Heart left ventricle (tissue), 16 donors: ENCODE data around the gene RCOR2. TPM values are rescaled to one million over a fixed set of nuclear protein-coding genes. Genes with fewer than 3 reads are reported as not detected.

ENCODE experiments used
- ATAC-seq, 4 donors: fragments of 200-7000 bp; cut with Tn5 transposase; one replicate each; pipeline ENCODE4 v1.9.1; 2020 to 2022; ENCODE audit warnings: moderate library complexity in 4 of 4, mild to moderate bottlenecking in 3 of 4, moderate number of reproducible peaks in 1 of 4
- DNase-seq, 5 donors: peaks; one replicate each; pipeline ENCODE4 v3.0.0-alpha.2; 2020
- H3K27ac ChIP-seq, 12 donors: fragments of 200-600 bp; sonication (generic) in 4 of 12; one replicate each; pipeline versions ENCODE4 v1.5.0 to v1.8.0; 2016 to 2022; ENCODE audit warnings: mild to moderate bottlenecking in 2 of 12
- H3K27me3 ChIP-seq, 9 donors: fragments of 200-600 bp; sonication (generic) in 2 of 9; one replicate each; pipeline versions ENCODE4 v1.5.1 to v1.8.0; 2016 to 2022; ENCODE audit warnings: mild to moderate bottlenecking in 3 of 9
- H3K36me3 ChIP-seq, 9 donors: fragments of 200-600 bp; sonication (generic) in 2 of 9; one replicate each; pipeline versions ENCODE4 v1.5.0 to v1.8.0; 2018 to 2022; ENCODE audit warnings: mild to moderate bottlenecking in 2 of 9
- H3K4me1 ChIP-seq, 12 donors: fragments of 200-600 bp; sonication (generic) in 4 of 12; one replicate each; pipeline versions ENCODE4 v1.5.0 to v1.8.0; 2016 to 2022; ENCODE audit warnings: mild to moderate bottlenecking in 3 of 12
- H3K4me3 ChIP-seq, 12 donors: fragments of 200-600 bp; sonication (generic) in 4 of 12; one replicate each; pipeline versions ENCODE4 v1.5.0 to v1.8.0; 2017 to 2022; ENCODE audit warnings: mild to moderate bottlenecking in 9 of 12, moderate library complexity in 4 of 12
- H3K9me3 ChIP-seq, 12 donors: fragments of 200-600 bp; sonication (generic) in 4 of 12; one replicate each; pipeline versions ENCODE4 v1.5.0 to v1.8.0; 2016 to 2022; ENCODE audit warnings: mild to moderate bottlenecking in 1 of 12
- CTCF ChIP-seq, 12 donors: fragments of 200-600 bp; sonication (generic) in 4 of 12; IDR thresholded peaks; one replicate each; pipeline versions ENCODE4 v1.5.0 to v1.8.0; 2018 to 2022; ENCODE audit warnings: antibody characterized with exemption in 12 of 12, mild to moderate bottlenecking in 5 of 12
- POLR2A ChIP-seq, 2 donors: fragments of 450-650 bp; IDR thresholded peaks; one replicate each; pipeline ENCODE4 v1.6.1; 2017; ENCODE audit warnings: antibody characterized with exemption in 2 of 2, mild to moderate bottlenecking in 2 of 2, moderate library complexity in 2 of 2
- WGBS, 4 donors: extraction: QIAGEN DNeasy Blood & Tissue Kit in 2 of 4; methylation state at CpG; one replicate each; pipeline versions ENCODE4 v1.1.5 to v1.1.7; 2013 to 2018; 5-methylcytosine and 5-hydroxymethylcytosine counted together
- intact Hi-C, 10 donors: fragments of 100-400 bp; cut with DNase I; formaldehyde crosslinking; loops; one replicate each; pipeline versions ENCODE4 v1.11.1 to v1.14.2; 2022
- polyA plus RNA-seq, 2 donors: library from polyadenylated mRNA; stranded (reverse); fragments of 200-250 nt; gene quantifications; one replicate each; pipeline ENCODE4 v1.2.3, GENCODE V29; 2013
- total RNA-seq, 9 donors: library from RNA; depleted of rRNA in 2 of 9; stranded (reverse); fragments of >200 nt in 2 of 9; fragmentation: NEBNext Ultra II Directional in 3 of 9; extraction: Animal tissue kit (Norgen Biotek cat#: 25700) in 3 of 9; gene quantifications; one replicate each; pipeline versions ENCODE4 v1.1.0 to v1.2.4, GENCODE V29; 2016 to 2023
- donor health status: ischemic (EF 13 %, LVEDD 7.1; RV severe dilation, severe dysfunction).
- donor health status: healthy with polysubstance abuse.
- donor health status: DM: no; HTN: yes; CAD: no.
- donor health status: DM: no; HTN: no; CAD: no.
- donor health status: ischemic (EF 25% LVEDD 6.9; RV normal size, moderate dysfunction).
- donor health status: ischemic (EF 25% LVEDD 5.7; RV mildly dilated, moderate dysfunction).
- donor health status: healthy.
- donor health status: DM: yes; HTN: yes; CAD: no.
- donor health status: ischemic (EF 35%, LVEDD 5.7; RV mildly dilated, moderate dysfunction).
- donor health status: nonischemic (EF 11% LVEDD 7.7; RV severe dilation, severe dysfunction).
- donor health status: DM: yes; HTN: yes; CAD: no.
- donor health status: PGD.
- donor health status: ischemic (EF 29% LVEDD 5.4; RV normal size, mild dysfunction).
- donor health status: nonischemic (EF 23%, LVEDD 6.1; RV moderate dilation, normal function).

Gene RCOR2
- total and polyA plus RNA-seq, 11 donors = 1.9 to 5.7 (median 4.2) TPM

GRCh38 chr11:63882555-63883242, 34.3 kb downstream of the RCOR2 start:
- Histone ChIP-seq H3K4me1 (peaks cover 8 to 75% (median 43%) of the 10 kb centered on the region in 12 donors), H3K9me3 (no peaks in the 10 kb centered on the region), H3K4me3 (no peak overlapping the region), H3K27me3 (no peaks in the 10 kb centered on the region), H3K27ac (peak overlapping the region in 1 of 12 donors; percentile 3), H3K36me3 (peaks cover 0 to 16% (median 0%) of the 10 kb centered on the region in 9 donors)
- DNase-seq = peak in 4 of 5 donors; percentile 32 to 45 (median 40)
- no peak for TF ChIP-seq POLR2A (IDR thresholded peaks at IDR 0.05)
- TF ChIP-seq CTCF (IDR thresholded peaks at IDR 0.05) = no peak
- WGBS, 4 donors = 72 to 83% (median 77%) methylated on average over 6 to 7 of the region's 7 CpGs
- ATAC-seq = peak; percentile 26 to 79 (median 55)
- intact Hi-C loops = no loop called here

- H3K27ac ChIP-seq = no peak overlapping the region
- H3K27me3 ChIP-seq = no peaks in the 10 kb centered on the region
- no peak overlapping the region for H3K4me3 ChIP-seq
- peaks cover 0 to 19% (median 0%) of the 10 kb centered on the region in 9 donors for H3K36me3 ChIP-seq
- intact Hi-C loops = no loop called here
- no peak for ATAC-seq
- peaks cover 3 to 67% (median 35%) of the 10 kb centered on the region in 12 donors for H3K4me1 ChIP-seq
- no peak for DNase-seq
- no peaks in the 10 kb centered on the region for H3K9me3 ChIP-seq
- WGBS, 4 donors = 39 to 45% (median 44%) methylated on average over 3 of the region's 3 CpGs
- no peak for TF ChIP-seq CTCF (IDR thresholded peaks at IDR 0.05)
- no peak for TF ChIP-seq POLR2A (IDR thresholded peaks at IDR 0.05)
Measured at GRCh38 chr11:63880403-63880790, 36.6 kb downstream of the RCOR2 start.

GRCh38 chr11:63879598-63880402, 37.2 kb downstream of the RCOR2 start:
- Histone ChIP-seq H3K27me3 (no peaks in the 10 kb centered on the region), H3K36me3 (peaks cover 0 to 18% (median 0%) of the 10 kb centered on the region in 9 donors), H3K4me3 (no peak overlapping the region), H3K9me3 (no peaks in the 10 kb centered on the region), H3K4me1 (peaks cover 3 to 72% (median 35%) of the 10 kb centered on the region in 12 donors), H3K27ac (no peak overlapping the region)
- DNase-seq (no peak), ATAC-seq (no peak)
- TF ChIP-seq POLR2A (IDR thresholded peaks at IDR 0.05) = no peak
- TF ChIP-seq CTCF (IDR thresholded peaks at IDR 0.05) = no peak
- 38 to 41% (median 40%) methylated on average over 2 of the region's 2 CpGs for WGBS, 4 donors
- intact Hi-C loops = loop anchor here in 2 of 10 donors (5.0 to 10.0 kb wide), 2 partner anchors 37 to 65 kb away; no protein-coding TSS in a partner anchor

- no peak for DNase-seq
- no peak for ATAC-seq
- intact Hi-C loops = loop anchor here in 2 of 10 donors (5.0 to 10.0 kb wide), 2 partner anchors 35 to 67 kb away; no protein-coding TSS in a partner anchor
- H3K4me3 ChIP-seq = no peak overlapping the region
- no peaks in the 10 kb centered on the region for H3K9me3 ChIP-seq
- H3K4me1 ChIP-seq = peaks cover 9 to 80% (median 44%) of the 10 kb centered on the region in 12 donors
- H3K36me3 ChIP-seq = peaks cover 0 to 13% (median 0%) of the 10 kb centered on the region in 9 donors
- no peaks in the 10 kb centered on the region for H3K27me3 ChIP-seq
- 80 to 90% (median 85%) methylated on average over 6 of the region's 6 CpGs for WGBS, 4 donors
- H3K27ac ChIP-seq = no peak overlapping the region
- TF ChIP-seq POLR2A (IDR thresholded peaks at IDR 0.05) (no peak), CTCF (IDR thresholded peaks at IDR 0.05) (no peak)
Measured at GRCh38 chr11:63877658-63878241, 39.2 kb downstream of the RCOR2 start.
